Measurements from ENCODE around the gene HSPA1B.

GRCh38 chr6:31862344-31863235, 35.1 kb downstream of the HSPA1B start, which contains the start of gene NEU1:
- no peak for TF ChIP-seq CTCF (conservative IDR thresholded peaks at IDR 0.05; ENCODE audit: low read length)
- TF ChIP-seq EZH2phosphoT487 (IDR thresholded peaks at IDR 0.05; ENCODE audit: borderline replicate concordance, low read depth, low read length): no peak

Data from OCI-LY7 (cell line).